ENCODE data around the gene CEP350.

The CEP350 gene

DNA sequence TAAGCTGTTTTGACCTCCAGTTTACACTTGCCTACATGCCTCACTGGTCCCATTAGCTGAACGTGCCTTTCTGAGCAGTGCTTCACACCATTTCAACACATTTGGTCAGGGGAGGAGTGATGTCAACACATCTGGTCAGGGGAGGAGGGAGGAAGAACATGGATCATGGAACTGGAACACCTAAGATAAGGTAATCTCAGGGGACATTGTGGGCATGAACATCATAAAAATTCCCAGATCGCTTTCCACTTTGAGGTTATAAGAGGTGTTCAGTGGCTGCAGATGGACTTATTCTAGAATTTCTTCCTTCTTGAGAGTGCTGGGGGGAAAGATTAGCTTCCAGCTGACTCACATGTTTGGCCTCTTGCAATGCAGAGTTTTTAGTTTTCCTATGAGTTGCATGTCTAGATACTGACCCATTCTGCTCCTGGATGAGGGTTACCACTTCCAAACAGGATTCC is 202.1 kb downstream of the CEP350 start:
- TF ChIP-seq, protein P1, sequence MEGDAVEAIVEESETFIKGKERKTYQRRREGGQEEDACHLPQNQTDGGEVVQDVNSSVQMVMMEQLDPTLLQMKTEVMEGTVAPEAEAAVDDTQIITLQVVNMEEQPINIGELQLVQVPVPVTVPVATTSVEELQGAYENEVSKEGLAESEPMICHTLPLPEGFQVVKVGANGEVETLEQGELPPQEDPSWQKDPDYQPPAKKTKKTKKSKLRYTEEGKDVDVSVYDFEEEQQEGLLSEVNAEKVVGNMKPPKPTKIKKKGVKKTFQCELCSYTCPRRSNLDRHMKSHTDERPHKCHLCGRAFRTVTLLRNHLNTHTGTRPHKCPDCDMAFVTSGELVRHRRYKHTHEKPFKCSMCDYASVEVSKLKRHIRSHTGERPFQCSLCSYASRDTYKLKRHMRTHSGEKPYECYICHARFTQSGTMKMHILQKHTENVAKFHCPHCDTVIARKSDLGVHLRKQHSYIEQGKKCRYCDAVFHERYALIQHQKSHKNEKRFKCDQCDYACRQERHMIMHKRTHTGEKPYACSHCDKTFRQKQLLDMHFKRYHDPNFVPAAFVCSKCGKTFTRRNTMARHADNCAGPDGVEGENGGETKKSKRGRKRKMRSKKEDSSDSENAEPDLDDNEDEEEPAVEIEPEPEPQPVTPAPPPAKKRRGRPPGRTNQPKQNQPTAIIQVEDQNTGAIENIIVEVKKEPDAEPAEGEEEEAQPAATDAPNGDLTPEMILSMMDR (IDR thresholded peaks at IDR 0.05; ENCODE audit: low read depth, low read length): no peak
- peak overlapping the region; percentile 97 for H3K4me3 ChIP-seq (ENCODE audit: low read depth, low read length)

DNA sequence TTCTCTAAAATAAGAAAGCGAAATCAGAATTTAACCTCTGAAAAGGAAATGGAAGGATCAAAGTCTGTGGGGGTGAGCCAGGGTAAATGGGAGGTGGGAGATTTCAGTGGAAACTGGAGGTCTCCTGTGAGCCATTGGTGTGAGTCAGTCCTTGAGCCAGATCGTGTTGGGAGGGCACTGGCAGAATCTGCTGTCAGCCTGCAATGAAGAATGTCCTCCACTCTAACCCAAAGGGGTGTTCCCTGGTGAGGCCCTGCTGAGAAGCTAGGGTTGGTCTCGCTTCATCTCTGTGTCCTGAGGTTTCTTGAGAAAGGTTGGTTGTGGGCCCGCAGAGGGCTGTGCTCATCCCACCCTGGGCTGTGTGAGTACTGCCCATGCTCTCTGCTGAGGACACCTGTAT is 202.5 kb downstream of the CEP350 start:
- H3K4me3 ChIP-seq (ENCODE audit: low read depth, low read length): peak overlapping the region; percentile 97

DNA sequence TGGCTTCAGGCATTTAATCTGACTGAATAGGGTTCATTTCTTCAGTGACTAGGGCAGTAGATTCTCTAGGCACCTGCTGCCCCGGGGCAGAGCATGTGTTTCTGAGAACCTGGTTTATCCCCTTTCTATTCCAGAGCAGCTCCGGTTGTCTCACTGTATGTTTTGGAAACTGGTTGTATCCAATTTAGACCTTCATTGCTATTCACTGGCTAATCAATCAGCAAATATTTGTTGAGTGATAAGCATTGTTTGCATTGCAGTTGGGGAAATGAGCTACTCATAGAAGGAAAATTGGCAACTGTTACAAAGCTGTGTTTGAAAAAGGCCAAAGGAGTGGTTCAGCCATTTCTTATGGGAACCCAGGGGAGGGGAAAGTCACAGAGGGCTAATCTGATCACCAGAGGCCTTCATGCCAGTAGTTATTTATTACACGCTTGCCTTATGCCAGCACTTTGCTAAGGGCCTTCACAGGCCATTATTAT is 203.0 kb downstream of the CEP350 start:
- H3K4me3 ChIP-seq (ENCODE audit: low read depth, low read length): peak overlapping the region; percentile 97
- TF ChIP-seq, protein P1 (IDR thresholded peaks at IDR 0.05; ENCODE audit: low read depth, low read length): no peak

More for the DNA sequence above, 202.5 kb downstream of the CEP350 start:
- TF ChIP-seq, protein P1 (IDR thresholded peaks at IDR 0.05; ENCODE audit: low read depth, low read length): no peak

DNA sequence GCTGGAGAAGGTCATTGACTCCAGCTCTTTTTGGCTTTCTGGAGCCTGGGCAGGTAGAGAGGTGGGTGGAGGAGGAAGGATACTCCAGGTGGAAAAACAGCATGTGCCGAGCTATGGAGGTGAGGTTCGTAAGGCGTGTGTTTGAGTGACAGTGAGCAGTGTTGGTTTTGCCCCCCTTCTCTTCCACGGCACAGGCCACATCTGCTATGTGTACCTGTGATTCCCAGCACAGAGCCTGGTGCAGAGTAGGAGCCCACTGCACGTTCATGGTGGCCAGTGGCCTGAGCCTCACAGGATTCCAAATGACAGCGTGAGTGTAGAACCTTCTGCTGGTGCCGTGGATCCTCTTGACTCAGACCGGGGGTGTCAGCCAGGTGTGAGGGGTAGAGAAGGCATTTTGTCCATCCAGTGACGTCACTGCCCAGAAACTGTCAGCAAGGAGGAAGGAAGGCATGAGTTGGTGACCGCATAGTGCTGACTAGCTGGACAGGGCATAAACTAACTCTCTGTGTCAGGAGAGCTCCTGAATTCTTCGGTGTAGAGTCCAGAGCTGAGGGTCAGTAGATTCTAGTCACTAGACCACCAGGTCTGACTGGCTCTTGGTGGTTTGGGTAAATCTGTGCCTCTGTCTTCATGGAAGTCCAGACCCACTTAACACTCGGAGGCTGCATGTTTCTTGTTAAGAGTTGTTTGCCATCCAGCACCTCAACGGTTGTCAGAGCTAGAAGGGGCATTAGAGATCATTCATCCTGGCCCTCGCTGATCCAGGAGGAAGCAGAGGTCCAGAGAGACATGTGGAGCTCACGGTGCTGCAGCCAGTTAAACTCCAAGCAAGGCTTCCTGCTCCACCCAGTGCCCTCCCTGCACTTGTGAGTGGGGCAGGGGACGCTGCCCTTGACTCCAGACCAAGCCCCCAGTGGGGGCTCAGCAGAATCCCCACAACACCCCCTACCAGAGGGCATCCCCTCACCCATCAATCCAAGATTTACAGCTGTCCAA is 203.8 kb downstream of the CEP350 start:
- H3K4me3 ChIP-seq (ENCODE audit: low read depth, low read length): peak overlapping the region; percentile 97
- TF ChIP-seq, protein P1 (IDR thresholded peaks at IDR 0.05; ENCODE audit: low read depth, low read length): no peak

DNA sequence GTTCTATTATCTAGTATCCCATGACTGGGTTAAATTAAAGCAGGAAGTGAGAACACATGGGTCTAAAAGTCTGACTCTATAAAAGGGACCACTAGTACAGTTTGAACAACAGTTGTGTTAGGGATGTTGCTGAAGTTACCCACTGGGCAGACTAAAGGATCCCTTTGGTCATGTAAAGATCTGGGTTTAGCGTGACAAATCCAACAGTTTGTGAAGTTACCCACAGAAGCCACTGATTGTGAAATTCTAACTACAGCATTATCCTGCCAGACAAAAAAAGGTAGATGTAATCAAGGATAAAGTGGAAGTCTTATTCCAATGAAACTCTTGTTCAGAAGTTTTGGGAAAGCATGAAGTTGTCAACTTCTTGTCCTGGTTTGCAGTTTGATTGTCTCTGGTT is 205.7 kb downstream of the CEP350 start:
- H3K4me3 ChIP-seq (ENCODE audit: low read depth, low read length): no peak overlapping the region
- TF ChIP-seq, protein P1 (IDR thresholded peaks at IDR 0.05; ENCODE audit: low read depth, low read length): no peak

DNA sequence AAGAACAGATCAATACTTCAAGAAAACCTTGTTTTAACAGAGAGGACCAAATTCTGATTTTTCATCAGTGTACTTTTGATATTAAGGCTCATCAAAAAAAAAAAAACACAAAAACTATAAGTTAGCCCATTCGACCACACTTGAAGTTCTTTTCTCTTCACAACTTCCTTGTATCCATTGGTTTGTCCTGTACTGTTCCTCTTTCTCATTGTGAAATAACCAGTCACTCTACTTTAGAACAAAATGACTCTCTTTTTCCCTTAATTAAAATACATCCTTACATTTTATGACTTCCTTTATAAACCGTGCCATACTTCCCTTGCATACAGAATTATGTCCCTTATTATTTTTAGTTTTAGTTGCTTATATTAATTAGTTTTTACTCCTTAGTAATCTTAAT is 208.4 kb downstream of the CEP350 start:
- H3K4me3 ChIP-seq (ENCODE audit: low read depth, low read length): no peak overlapping the region
- TF ChIP-seq, protein P1 (IDR thresholded peaks at IDR 0.05; ENCODE audit: low read depth, low read length): no peak
